Osteoblast (primary cell): ENCODE measurements around the gene ESPNL. TPM values are rescaled to one million over a fixed set of nuclear protein-coding genes. Genes with fewer than 3 reads are reported as not detected.
A peak's percentile ranks its signal among the peaks of the same experiment; 100 is the strongest.

Experiments
- DNase-seq: peaks from one replicate; pipeline ENCODE4 v3.0.0; 2011; ENCODE audit warnings: low spot score, mixed read lengths; ENCODE audit not compliant: insufficient read length; ENCODE audit errors: missing footprints
- H2AFZ ChIP-seq: 2 replicates; pipeline ENCODE4 v1.6.0; 2011; ENCODE audit warnings: mild to moderate bottlenecking, low read length
- H3K27ac ChIP-seq: 2 replicates; pipeline ENCODE4 v1.5.1; 2011; ENCODE audit warnings: mild to moderate bottlenecking, low read depth, low read length, moderate library complexity
- H3K27me3 ChIP-seq: 2 replicates; pipeline ENCODE4 v1.6.0; 2012; ENCODE audit warnings: mild to moderate bottlenecking, control low read depth, inconsistent platforms, low read length, moderate library complexity; ENCODE audit not compliant: insufficient read depth
- H3K36me3 ChIP-seq: 2 replicates; pipeline ENCODE4 v1.5.1; 2011; ENCODE audit warnings: mild to moderate bottlenecking, low read length, control low read depth, moderate library complexity; ENCODE audit not compliant: insufficient read depth
- H3K4me1 ChIP-seq: 2 replicates; pipeline ENCODE4 v1.5.1; 2011; ENCODE audit warnings: mild to moderate bottlenecking, low read length, control low read depth, moderate library complexity; ENCODE audit not compliant: insufficient read depth
- H3K4me2 ChIP-seq: 2 replicates; pipeline ENCODE4 v1.6.0; 2011; ENCODE audit warnings: mild to moderate bottlenecking, low read length; ENCODE audit not compliant: insufficient read depth
- H3K4me3 ChIP-seq: fragments of 200-600 bp; sonication (generic); 3 replicates; pipeline ENCODE4 v1.5.1; 2012; ENCODE audit warnings: mild to moderate bottlenecking, low read length, inconsistent platforms; ENCODE audit not compliant: insufficient read depth
- H3K79me2 ChIP-seq: 2 replicates; pipeline ENCODE4 v1.6.0; 2012; ENCODE audit warnings: mild to moderate bottlenecking, low read length, control low read depth, inconsistent platforms; ENCODE audit not compliant: insufficient read depth
- H3K9me3 ChIP-seq: 2 replicates; pipeline ENCODE4 v1.5.1; 2011; ENCODE audit warnings: low read depth, low read length, control low read depth
- H4K20me1 ChIP-seq: 2 replicates; pipeline ENCODE4 v1.6.0; 2012; ENCODE audit warnings: mild to moderate bottlenecking, low read length, control low read depth; ENCODE audit not compliant: insufficient read depth
- CTCF ChIP-seq: IDR thresholded peaks from 2 replicates; pipeline ENCODE4 v1.5.1; 2011; ENCODE audit warnings: mild to moderate bottlenecking, low read depth, low read length, moderate library complexity; ENCODE audit errors: extremely low read depth
- total RNA-seq: library from RNA; depleted of rRNA; stranded (reverse); fragments of >200 nt; gene quantifications from 2 replicates; pipeline ENCODE4 v1.2.3, GENCODE V29; 2012

The ESPNL gene
- total RNA-seq, 1 donor, result 9.8 TPM

- Histone ChIP-seq H4K20me1 (no peaks in the 10 kb centered on the region), H3K9me3 (no peaks in the 10 kb centered on the region), H2AFZ (no peak overlapping the region), H3K4me2 (peak overlapping the region; percentile 32), H3K4me1 (no peaks in the 10 kb centered on the region), H3K27me3 (no peaks in the 10 kb centered on the region), H3K4me3 (no peak overlapping the region), H3K27ac (no peak overlapping the region), H3K79me2 (no peaks in the 10 kb centered on the region), H3K36me3 (no peaks in the 10 kb centered on the region)
- peak; percentile 23 for TF ChIP-seq CTCF
- peak; percentile 88 for DNase-seq
These were observed 6.8 kb downstream of the ESPNL start for GRCh38 chr2:238106698-238107524.

- peak; percentile 74 for DNase-seq
- H3K4me2 ChIP-seq, result peak overlapping the region; percentile 32
- H3K79me2 ChIP-seq, result no peaks in the 10 kb centered on the region
- no peaks in the 10 kb centered on the region for H3K27me3 ChIP-seq
- H3K9me3 ChIP-seq, result peaks cover 3% of the 10 kb centered on the region
- no peaks in the 10 kb centered on the region for H3K4me1 ChIP-seq
- no peaks in the 10 kb centered on the region for H4K20me1 ChIP-seq
- H3K36me3 ChIP-seq, result no peaks in the 10 kb centered on the region
- H3K27ac ChIP-seq, result no peak overlapping the region
- no peak overlapping the region for H2AFZ ChIP-seq
- TF ChIP-seq CTCF, result no peak
- H3K4me3 ChIP-seq, result no peak overlapping the region
These were observed 7.6 kb downstream of the ESPNL start for GRCh38 chr2:238107525-238108422.

GRCh38 chr2:238108423-238109183 lies 8.5 kb downstream of the ESPNL start:
- Histone ChIP-seq H3K9me3 (peaks cover 6% of the 10 kb centered on the region), H3K4me1 (no peaks in the 10 kb centered on the region), H3K27ac (no peak overlapping the region), H3K4me3 (no peak overlapping the region), H2AFZ (no peak overlapping the region), H4K20me1 (no peaks in the 10 kb centered on the region), H3K36me3 (no peaks in the 10 kb centered on the region), H3K79me2 (no peaks in the 10 kb centered on the region), H3K4me2 (no peak overlapping the region), H3K27me3 (no peaks in the 10 kb centered on the region)
- TF ChIP-seq CTCF, result no peak
- peak; percentile 77 for DNase-seq
